GM18517 (cell line): ENCODE results near the gene PSTPIP1.

ENCODE experiments used
- ATAC-seq: cut with Tn5 transposase; IDR thresholded peaks from one replicate; pipeline ENCODE4 v1.9.1; 2021; ENCODE audit warnings: mild to moderate bottlenecking, moderate library complexity; ENCODE audit not compliant: unreplicated experiment

The PSTPIP1 gene

DNA sequence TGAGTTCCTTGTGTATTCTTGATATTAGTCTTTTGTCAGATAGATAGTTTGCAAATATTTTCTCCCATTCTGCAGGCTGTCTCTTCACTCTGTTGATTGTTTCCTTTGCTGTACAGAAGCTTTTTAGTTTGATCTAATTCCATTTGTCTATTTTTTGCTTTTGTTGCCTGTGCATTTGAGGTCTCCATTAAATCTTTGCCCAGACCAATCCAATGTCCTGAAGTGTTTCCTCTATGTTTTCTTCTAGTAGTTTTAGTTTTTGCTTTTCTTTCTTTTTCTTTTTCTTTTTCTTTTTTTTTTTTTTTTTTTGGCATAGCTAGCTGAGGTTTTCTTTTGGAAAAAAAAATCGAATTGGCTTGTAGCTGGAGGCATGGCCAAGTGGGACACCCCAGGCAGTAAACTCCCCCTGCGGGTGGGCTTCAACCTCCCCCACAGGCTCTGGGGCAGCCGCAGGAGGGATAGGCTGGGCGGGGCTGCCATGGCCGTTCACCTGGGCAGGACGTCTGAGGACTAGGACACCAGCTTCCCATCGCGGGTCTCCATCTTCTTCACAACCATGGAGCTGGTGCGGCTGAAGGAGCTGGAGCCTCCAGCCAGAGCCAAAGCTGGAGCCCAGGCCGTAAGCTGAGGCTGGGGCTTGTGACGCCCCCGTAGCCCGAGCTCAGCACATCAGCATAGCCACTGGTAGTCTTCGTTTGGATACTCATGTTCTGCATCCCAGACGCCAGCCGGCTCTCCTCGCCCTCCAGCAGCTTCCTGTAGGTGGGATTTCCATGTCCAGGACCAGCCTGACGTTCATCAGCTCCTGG, 16.2 kb upstream of the PSTPIP1 start:
- ATAC-seq, result no peak

DNA sequence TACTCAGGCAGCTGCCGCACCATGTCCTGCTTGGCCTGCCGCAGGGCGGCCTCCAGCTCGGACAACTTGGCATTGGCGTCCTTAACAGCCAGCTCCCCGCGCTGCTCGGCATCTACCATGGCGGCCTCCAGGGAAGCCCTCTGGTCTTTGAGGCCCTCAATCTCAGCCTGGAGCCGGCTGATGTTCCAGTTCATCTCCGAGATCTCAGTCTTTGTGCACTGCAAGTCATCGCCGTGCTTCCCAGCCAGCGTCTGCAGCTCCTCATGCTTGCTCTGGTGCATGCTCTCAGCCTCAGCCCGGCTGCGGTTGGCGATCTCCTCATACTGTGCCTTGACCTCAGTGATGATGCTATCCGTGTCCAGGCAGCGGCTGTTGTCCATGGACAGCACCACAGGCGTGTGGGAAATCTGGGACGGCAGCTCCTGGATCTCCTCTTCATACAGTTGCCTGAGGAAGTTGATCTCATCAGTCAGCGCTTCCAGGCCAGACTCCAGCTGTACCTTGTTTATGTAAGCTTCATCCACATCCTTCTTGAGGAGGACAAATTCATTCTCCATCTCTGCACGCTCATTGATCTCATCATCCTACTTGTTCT, 15.5 kb upstream of the PSTPIP1 start:
- ATAC-seq, result no peak

DNA sequence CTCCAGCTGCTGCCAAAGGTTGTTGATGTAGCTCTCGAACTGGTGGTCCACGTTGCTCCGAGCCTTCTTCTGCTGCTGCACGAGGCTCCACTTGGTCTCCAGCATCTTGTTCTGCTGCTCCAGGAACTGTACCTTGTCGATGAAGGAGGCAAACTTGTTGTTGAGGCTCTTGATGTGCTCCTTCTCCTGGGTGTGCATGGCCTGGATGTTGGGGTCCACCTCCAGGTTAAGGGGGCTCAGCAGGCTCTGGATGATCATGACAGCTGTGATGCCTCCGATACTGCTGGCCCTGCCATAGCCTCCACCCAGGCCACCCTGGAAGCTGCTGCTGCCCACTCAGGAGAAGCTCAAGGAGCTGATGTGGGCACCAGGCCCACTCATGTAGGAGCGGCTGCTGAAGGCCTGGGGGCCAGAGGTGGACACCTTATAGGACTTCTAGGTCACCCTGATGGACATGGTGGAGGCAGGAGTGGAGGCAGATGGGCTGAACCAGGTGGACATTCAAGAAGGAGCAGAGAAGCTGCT, 14.9 kb upstream of the PSTPIP1 start:
- ATAC-seq, result no peak

DNA sequence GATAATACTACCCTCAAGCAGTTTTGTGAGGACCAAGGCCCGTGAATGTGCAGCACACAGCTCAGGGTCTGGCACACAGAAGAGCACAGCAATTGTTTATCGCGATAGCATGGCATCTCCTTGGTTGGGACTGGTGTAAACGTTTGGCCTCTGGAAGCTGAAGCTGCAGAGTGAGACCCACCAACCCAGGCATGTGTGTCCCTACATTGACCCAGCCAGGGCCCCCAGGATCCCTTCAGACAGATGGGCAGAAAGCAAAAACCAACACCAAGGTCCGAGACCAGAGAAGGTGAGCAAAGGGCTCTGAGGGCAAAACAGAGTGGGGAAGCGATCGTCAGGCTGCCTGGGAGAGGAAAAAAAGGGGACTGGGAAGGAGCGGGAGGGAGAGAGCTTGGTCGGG, 12.6 kb upstream of the PSTPIP1 start:
- ATAC-seq, result no peak

DNA sequence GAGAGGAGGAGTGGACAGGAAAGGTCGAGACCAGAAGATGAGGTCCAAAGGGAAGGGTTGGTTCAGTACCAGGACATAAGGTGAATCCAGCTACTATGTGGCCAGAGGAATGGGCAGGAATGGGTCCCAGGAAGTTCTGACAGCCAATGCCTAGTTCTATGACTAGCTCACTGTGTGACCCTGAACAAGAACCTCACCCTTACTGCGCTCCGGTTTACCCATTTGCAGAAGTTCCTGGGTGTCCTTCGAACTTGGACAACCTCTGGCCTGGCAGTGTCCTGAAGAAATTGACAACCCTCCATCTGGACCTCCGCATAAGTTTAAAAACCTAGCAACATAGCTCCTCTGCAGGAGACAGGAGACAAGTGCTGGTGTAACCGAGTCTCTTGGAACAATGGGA, 12.2 kb upstream of the PSTPIP1 start:
- ATAC-seq, result no peak

DNA sequence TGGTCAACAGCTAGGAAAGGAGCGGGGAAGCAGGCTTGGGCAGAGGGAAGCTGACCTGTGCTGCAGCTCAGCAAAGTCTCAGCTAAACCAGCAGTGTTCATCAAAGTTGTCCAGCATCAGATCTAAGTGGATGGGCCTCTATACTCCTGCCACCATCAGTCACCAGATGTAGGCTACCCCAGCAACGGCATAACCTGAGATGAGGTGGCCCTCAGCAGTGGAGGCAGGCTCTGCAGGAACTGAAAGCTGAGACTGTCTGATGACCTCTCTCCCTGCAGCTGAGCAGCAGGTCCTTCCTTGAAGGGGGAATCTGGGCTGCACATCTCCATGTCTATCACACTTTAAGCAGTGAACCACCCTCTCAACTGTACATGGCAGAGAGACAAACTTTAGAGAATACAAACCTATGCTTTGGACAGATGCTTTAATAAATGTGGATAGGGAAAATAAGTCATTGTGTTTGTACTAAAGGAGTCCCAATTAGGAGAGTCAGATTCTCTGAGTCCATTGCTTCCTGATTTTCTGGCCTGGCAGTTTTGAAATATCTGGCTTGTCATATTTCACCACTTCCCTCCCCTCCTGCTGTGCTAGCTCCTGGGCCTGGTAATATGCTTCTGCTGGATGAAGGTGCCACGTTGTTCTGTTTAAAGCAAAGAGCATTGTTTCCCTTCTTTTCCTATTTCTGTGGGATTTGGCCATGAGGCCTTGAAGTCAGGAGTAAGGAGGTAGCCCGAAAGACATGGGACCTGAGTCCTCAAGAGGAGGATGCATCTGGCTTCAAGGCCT, 11.1 kb upstream of the PSTPIP1 start:
- no peak for ATAC-seq

DNA sequence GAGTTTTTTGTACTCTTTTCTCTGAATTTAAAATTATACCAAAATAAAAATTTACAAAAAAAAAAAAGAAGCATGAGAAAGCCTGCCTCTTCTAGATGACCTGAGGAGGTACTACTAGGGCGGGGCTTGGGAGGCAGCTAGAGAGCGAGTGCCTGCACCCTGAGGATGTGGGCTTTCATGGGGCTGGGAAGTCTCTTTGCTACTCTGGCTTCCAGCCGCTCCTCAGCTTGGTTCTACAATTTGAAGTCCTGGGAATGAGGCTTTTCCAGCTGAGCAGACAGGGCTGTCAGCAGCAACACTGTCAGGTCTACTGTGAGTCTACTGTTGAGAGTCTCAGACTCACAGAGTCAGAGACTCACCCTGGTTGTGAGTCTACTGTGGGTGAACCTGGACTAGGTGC, 8.2 kb upstream of the PSTPIP1 start:
- no peak for ATAC-seq

DNA sequence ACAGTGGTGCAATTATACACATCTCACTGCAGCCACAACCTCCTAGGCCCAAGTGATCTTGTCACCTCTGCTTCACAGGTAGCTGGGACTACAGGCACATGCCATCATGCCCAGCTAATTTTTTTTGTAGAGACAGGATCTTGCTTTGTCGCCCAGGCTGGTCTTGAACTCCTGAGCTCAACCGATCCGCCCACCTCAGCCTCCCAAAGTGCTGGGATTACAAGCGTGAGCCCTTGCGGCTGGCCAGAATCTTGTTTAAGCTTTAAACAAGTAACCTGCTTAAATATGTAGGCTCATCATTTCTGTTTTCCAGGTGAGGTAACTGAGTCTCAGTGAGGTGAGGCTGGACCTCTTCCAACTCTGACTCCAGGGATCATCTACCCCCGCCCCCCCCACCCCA, 7.7 kb upstream of the PSTPIP1 start:
- ATAC-seq, result no peak

DNA sequence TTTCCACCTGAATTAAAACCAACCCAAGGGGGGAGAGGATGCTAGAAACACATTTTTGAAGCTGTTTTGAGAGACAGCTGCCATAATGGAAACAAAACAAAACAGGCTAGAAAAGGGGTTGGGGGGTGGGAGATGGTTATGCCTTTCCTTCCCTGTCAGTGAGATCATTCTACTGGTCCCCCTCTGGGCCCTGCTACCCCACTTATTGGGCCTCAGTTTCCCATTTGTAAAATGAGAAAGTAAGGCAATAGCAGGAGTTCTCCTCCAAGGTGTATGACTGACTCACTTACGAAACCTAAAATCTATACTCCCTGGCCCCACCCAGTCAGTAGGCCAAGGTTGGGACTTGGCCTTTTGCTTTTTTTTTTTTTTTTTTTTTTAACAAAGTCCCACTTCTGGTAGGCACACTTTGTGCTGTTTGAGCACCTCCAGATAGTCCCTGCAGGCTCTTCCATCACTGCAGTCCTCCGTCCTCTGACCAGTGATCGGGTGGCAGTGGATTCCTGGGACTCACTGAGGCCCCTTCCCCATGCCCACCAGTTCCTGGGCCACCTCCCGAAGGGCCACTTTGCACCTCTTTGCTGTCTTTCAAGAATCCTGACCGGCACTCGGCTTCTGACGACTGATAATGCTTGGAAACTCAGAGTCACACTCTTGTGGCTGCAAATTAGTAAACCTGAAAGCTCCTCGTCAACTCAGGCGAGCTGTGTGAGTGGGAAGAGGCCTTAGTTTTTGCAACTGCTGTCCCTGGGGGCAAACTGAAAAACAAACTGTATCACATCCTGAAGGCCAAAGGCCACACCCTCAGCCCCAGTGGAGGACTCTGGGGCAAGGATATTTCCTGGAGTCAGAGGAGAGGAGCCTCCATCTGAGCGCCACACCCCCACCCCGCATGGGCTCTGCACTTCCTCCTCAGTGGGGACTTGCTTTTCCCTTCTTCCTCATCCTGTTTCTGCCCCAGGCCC, 6.7 kb upstream of the PSTPIP1 start:
- peak; percentile 85 for ATAC-seq

DNA sequence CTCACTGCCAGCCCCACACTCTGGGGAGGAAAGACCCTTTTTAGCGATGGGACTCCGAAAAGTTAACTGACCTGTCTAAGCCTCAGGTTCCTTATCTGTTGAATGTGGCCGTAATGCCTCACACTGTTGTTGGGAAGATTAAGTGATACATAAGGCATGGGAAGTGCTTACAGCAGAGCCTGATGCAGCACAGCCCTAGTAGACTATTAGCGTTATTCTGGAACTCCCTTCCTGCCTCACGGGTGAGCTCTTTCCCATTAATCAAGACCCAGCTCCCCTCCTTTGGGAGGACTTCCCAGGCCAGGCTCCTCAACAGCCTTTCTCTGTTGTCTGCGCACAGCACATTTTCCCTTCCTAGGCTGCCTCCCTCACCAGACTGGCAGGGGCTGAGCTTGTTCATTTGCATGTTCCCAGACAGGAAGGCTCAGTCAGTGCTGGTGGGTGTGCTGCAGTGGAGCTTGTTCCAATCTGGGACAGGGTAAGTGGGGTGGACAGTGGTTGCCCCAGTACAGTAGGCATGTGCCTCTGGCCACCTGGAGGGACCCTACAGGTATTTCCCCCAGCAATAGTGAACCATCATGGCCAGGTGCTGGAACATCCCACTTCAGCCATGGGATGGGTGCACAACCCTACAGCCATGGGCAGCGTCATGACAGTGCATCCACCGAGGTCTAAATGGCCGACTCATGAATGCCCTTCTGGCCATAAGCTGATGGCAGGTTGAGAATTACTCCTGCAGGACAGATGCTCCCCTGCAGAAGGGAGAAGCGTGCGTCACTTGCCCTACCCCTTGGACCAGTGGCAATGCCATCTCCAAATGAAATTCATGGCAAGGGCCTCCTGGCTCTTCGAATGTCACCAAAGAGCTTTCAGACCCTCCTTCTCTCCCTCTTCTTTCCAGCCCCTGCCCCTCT, 5.8 kb upstream of the PSTPIP1 start:
- ATAC-seq, result no peak

DNA sequence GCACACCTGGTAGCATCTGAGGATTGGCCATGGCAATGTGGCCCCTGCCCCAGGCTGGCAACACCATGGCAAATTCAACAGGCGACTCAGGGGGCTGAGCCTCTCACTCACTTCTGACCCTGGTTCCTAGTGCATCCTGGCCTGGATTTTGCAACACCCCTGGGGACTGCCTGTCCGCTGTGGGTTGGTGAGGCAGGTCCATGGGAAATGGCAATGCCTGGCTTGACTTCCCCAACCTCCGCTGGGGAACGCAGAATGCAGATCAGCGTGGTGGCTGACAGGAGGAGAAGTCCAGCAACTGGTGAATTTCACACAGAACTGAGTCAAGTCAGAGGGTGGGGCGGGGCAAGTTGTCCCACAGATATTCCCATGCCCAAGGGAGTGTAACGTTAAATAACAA, 3.9 kb upstream of the PSTPIP1 start:
- no peak for ATAC-seq

DNA sequence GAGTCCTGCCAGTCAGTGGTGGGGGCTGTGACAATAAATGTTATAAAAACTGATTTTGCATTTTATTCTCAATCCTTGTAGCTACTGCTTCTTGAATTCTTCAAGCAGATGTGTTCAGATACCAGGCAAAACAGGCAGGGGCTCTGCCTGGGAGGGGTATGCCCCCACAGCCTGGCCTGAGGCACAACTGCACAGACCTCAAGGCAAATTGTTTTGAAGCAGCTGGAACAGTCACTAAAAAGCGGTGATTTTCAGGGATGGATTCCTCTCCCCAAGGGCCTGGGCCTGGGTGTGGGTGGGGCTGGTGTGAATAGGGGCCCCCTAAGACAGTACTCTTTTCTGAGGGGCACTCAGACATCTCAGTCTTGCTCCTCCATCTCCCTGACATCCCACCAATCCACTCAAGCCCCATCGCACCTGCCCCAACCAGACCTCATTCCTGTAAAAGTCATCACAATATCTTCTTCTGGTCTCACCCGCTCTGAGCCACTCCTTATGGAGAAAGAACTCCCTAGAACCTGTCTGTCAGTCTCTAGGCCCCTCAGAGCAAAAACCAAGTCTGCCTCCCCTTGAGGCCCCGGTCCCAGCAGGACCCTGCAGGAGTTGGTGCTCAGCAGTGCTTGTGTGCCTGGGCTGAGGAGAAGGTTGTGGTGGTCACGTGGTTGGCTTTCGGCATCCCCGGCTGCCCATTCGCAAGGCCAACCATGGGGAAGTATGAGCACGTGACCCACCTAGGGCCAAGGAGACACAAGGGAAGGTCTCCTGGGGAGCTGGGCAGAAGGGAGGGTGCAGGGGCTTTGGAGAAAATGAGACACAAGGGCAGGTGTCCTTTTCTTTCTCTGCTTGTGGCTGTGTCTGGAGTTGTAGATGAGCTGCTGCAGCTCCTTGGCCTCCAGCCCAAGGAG, 2.9 kb upstream of the PSTPIP1 start:
- ATAC-seq, result no peak

DNA sequence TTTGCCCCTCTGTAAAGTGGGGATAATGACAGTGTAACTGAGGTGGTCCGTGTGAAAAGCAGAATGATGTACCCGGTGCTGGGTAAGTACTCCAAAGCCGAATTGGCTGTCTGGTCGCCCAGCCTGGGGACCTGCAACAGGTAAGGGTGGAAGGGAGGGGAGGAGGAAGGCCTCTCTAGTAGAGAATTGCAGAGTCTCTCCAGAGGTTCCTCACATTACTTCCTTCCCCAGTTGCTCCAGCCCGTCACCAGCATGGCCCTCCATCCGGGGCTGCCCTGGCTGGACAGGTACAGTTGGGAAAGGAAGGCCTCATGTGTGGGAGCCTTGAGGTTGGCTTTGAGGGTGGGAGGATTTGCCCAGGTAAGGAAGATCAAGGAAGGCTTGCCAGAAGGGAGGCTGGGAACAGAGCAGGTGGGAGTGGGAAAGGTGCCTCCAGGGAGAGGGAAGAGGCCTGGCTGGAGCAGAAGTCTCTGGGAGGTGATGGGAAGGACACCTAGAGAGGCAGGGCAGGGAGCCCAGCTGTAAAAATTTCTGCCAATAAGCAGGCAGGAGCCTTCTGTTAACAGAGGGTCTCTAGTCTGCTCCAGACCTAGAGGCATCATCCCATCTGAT, 1.7 kb upstream of the PSTPIP1 start:
- no peak for ATAC-seq

DNA sequence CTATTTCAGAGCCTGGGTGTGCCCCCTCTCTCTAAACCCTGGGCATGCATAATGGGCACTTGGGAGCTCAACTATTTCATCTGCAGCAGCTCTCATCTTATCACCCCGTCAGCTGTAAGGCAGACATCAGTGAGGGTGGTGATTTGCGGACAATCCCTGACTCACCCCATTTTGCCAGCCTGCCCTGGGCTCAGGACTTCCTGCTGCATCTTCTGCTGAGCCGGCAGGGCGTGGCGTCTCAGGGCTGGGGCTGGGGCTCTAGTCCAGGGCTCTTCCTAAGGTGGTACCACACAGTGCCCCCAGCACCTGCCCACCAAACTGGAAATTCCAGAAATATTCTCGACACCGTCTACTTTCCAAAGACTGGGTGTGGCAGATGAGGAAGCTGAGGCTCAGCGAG, 925 bp upstream of the PSTPIP1 start:
- no peak for ATAC-seq

DNA sequence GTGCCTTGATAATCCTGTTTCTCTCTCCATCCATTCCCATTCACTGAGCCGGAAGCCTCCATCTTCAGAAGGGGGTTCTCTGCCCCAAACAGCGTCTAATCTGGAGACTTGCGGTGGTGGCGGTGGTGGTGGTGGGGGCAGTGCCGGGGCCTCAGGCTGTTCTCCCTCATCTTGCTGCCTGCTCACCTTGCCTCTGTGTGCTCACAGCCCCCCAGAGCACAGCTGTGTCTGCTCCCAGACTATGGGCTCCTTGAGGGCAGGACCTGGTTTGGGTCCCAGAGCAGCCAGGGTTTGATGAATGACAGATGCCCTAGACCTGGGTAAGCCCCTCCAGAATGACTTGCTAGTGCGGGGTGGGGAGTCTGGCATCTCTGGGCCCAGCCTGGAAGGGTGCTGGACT, 430 bp upstream of the PSTPIP1 start:
- ATAC-seq, result no peak

DNA sequence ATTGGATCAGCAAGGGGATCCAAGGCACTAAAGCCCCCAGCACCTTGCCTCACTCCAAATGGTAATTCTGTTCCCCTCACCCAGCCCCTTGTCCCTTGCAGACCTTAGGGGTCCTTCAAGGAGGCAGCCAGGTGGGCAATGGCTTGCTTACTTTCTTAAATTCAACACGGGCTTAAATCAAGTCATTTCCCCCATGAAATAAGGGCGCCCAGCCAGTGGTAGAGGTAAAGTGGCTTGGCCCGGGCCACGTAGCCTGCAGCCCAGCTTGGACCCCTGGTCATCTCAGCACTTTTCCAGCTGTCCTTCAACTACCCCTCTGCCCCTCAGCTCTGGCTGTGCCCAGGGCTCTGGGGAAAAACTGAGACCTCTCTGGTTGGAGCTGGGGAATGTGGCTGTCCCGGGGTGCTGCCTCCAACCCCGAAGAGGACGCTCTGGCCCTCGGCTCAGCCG, 1.2 kb downstream of the PSTPIP1 start:
- no peak for ATAC-seq

DNA sequence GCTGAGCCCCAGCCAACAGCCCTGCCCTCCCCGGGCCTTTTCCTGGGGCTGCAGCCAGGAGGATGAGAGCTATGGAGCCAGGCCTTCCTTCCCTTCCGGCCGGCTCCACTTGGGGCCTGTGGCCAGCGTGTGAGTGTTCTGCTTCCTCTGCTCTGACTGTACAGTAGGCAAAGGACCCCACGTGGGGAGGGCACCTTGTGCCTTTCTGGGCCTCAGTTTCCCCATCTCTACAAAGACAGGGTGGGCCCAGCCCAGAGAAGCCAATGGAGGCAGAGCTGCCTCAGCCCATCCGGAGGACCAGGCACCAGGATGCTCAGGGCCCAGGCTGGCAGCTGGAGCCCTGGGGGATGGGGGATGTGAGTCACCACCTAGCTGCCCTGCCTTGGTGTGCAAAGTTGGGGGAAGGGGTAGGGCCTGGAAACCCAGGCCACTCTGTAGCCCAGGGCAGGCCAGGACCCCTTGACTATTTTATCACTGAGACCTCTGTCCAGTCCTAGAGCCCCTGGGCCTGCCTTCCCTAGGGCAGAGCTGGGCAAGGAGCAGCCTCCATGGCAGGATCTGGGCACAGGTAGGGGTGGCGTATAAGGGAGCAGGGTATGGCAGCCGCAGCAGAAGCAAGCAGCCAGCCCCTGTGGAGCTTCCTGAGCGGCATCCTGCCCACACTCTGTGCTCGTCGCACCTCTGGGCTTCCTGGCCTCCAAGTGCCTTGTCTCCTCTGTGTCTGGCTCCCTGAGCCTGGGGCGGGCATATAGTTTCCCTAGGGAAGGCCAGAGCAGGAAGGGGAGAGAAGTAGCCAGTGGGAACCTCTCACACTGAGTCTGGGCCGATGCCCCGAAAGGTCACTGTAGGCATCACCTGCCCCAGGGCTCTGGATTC, 1.8 kb downstream of the PSTPIP1 start:
- ATAC-seq, result no peak
